Frontal cortex (tissue), 4 donors: ENCODE results near the gene FADS6. TPM values are rescaled to one million over a fixed set of nuclear protein-coding genes. Genes with fewer than 3 reads are reported as not detected.

Source experiments
- DNase-seq, 2 donors: peaks; one replicate each; pipeline ENCODE4 v3.0.0; 2012; ENCODE audit warnings: low spot score in 2 of 2
- FAIRE-seq: peaks from 2 replicates; lab custom pipeline; 2012; peaks lifted over from hg19 to GRCh38; lab: Jason Lieb, UNC
- total RNA-seq: library from RNA; depleted of rRNA; stranded (reverse); fragments of >200 nt; gene quantifications from one replicate; pipeline ENCODE4 v1.2.3, GENCODE V29; 2014
- donor health status: control.
- donor health status: control.
- donor health status: control.

The FADS6 gene
- total RNA-seq, 1 donor from 2014 or later = 0.82 TPM

DNA sequence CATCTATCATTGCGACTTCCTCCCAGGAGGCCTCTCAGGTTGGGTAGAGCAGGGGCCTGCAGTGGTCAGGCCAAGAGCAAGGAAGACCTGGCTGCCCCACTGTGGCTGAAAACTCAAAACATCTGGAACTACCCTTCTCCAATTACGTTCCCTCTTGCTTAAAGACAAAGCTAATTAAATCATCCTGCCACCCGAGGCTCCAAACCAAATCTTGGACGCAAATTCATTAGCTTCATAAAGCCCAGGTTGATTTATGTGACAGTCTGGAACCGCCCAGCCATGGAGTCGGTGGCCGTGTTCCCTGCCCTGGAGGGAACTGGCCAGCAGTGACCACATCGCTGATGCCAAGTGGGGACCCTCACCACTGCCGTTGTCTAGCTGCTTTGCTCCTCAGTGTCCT lies 55.2 kb downstream of the FADS6 start:
- FAIRE-seq = no peak

DNA sequence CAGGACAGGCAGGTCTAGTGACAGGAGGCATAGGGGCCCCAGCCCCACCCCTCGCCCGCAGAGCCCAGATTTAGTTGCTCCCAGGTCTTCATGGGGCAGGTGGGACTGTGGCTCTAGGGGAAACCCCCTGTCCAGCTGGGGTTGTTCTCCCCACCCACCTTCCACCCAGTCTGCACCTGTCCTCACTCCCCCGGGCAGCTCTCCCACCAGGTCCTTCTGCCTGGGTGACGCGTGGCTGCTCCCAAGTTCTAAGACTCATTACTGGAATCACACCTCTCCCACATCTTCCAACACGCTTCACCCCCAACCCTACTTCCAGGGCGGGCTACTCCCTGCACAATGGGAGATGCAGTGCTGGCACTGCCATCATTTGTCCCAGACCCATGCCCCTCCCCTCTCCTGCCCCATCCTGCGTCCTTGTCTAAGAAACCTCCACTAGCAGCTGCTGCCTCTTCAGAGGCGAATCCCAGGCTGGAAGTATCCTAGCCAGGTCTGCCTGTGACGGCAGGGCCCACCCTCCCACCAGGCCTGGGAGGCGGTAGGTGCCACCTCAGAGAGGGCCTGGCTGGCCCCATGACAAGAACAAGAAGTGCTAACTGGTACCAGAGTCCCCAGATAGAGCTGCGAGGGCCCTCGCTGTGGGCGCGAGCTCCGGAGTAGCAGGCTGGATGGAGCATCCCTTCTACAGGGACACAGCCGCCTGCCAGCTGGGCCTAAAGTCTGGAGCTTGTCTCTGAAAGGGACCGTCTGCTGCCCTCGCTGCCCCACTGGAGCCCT lies 56.6 kb downstream of the FADS6 start:
- no peak for FAIRE-seq
- no peak for DNase-seq

More for the DNA sequence above, 55.2 kb downstream of the FADS6 start:
- no peak for DNase-seq

DNA sequence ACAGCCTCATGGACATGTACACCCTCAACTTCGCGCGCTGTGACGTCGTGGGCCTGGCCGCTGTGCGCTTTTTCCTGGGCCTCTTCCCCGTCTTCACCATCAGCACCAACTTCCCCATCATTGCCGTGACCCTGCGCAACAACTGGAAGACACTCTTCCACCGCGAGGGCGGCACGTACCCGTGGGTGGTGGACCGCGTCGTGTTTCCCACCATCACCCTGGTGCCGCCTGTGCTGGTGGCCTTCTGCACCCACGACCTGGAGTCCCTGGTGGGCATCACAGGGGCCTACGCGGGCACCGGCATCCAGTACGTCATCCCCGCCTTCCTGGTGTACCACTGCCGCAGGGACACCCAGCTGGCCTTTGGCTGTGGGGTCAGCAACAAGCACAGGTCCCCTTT lies 57.2 kb downstream of the FADS6 start:
- no peak for FAIRE-seq
- no peak for DNase-seq

DNA sequence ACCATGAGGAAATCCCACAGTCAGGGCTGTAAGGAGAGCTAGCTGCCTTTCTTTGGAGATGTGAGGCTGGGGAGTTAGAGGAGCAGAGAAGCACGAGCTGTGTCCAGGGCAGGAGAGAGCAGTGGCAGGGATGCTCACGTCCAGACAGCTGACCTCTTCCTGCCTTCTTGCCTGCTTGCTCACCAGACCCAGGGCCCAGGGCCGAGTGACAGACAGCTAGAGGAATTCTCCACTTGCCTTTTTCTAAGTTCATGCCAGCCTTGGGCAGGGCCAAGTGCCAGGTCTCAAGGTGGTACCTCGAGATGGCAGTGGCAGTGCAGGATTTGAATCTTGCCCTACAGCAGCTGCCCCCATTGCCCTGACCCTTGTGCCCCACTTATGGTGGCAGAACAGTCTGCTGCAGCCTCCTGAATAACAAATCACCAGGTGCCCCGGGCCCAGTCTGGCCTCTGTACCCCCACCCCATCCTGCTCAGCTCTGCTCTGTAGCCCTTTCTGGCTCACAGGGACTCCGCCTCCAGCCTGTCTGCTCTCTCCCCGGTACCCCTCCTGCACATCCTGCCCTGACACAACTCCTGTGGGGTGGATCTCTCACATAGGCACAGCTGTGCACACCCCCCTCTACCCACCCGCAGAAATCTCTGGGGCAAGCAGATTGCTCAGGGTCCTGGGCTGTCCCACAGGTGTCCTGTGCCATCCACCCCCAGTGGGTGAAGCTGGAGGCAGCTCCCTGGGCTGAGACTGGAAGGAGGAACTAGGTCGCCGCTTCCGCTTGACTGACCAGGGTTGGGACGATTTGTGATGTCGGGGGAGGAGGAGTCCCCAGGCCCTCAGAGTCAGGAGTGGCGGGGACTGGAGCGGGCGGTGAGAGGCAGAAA lies 59.7 kb downstream of the FADS6 start:
- DNase-seq (no peak), FAIRE-seq (no peak)

DNA sequence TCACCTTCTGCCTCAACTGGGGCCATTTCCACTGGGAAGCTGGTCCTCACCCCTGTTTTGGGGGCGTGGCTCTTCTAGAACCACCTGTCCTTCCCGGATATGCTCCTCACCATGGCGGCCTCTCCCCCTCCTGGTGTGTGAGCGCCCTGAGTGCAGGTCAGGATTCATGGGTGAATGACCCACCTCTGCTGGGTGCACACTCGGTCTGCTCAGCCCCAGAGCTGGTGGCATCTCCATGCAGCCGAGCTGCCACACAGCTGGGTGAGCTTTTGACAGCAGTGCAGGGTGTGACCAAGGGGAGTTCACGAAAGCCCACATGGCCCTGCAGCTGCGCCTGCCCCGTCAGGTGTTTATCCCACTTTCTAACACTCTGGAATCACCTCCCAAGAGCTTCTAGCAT lies 61.0 kb downstream of the FADS6 start:
- FAIRE-seq (no peak), DNase-seq (no peak)

DNA sequence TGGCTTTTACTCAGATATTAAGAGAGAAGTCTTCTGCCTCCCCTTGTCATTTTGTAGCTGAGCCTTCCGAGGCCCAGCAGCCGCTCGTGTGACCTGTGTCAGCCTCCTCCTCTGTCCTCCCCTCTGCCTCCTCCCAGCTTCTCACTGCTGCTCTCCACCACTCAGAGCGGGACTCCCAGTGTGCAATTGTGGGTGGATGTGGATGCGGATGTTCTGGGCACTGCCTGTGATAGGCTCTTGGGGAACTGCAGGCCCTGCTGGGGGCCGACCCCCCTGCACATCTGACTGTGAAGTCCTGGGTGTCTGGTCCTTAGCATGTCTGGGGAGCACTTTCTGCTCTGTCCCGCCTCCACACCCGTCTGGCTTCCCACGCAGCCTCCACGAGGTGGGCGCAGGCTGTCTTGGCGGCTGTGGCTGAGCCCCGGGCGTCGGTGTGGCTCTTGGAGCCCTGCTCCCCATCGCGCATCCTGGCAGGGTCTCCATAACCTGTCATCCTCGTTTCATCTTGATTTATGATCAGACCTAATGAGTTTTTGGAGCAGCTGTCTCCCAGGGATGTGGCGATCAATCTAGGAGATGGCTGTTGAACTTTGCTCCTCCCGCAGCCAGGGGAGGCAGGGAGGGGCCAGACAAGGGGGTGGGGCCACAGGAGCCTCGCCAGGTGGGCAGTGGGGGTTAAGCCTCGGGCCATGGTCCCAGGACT lies 61.8 kb downstream of the FADS6 start:
- FAIRE-seq (no peak), DNase-seq (no peak)

DNA sequence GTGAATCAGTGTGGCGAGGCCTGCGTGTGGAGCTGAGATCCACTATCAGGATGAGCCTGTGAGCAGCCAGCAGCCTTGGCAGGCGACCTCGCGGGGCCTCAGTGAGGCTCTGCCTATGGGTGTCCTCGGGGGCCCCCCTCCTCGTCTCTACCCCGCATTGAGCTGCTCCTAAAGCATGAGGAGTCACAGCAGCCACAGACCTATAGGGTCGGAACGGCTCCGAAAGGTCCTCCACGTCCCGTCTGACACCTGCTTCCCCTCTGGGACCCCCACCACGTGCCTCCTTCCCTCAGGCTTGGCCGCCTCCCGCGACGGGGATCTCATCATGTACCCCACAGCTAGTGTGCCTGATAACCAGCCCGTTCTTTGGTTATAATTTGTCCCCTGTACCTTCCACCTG lies 62.6 kb downstream of the FADS6 start:
- FAIRE-seq (no peak), DNase-seq (no peak)

DNA sequence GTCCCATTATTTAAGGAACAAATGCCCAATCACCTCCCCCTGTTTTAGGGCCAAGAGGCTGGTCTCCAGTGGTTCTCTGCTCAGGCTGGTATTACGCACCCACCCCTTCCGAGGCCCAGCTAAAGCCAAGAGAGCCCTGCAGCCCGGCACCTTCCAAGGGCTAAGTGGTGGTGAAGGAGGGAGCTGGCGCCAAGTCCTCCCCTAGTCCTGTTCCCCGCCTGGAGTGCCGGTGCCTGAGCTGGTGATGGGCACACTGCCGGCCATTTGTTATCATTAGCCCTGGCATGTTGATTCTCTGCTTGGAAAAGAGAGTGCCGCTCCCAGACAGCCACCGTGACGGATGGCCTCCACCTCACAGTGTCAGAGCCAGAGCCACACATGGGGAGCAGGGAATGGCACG lies 65.6 kb downstream of the FADS6 start:
- DNase-seq (no peak), FAIRE-seq (no peak)

Other genes starting within 250 kb of the FADS6 start
- gene CD300LF, start 180.7 kb downstream of the FADS6 start, total RNA-seq = 0.41 TPM
- gene RAB37, start 156.4 kb downstream of the FADS6 start, total RNA-seq = 0.82 TPM
- 4.1 TPM for gene NHERF1, start 145.0 kb downstream of the FADS6 start, total RNA-seq
- 13.9 TPM for gene NAT9, start 117.3 kb downstream of the FADS6 start, total RNA-seq
- gene GRIN2C, start 33.7 kb downstream of the FADS6 start, total RNA-seq = 1.2 TPM
- gene FDXR, start 20.6 kb downstream of the FADS6 start, total RNA-seq = 2.4 TPM
- gene USH1G, start 29.6 kb upstream of the FADS6 start, total RNA-seq = 0.41 TPM
- not detected for gene OTOP2, start 30.6 kb upstream of the FADS6 start, total RNA-seq
- gene OTOP3, start 42.3 kb upstream of the FADS6 start, total RNA-seq = not detected
- gene HID1, start 79.1 kb upstream of the FADS6 start, total RNA-seq = 17.1 TPM
- gene CDR2L, start 94.0 kb upstream of the FADS6 start, total RNA-seq = 3.3 TPM
- gene MRPL58, start 119.0 kb upstream of the FADS6 start, total RNA-seq = 12.6 TPM
- gene ATP5PD, start 153.3 kb upstream of the FADS6 start, total RNA-seq = 106 TPM
- 28.9 TPM for gene KCTD2, start 153.6 kb upstream of the FADS6 start, total RNA-seq
- gene SLC16A5, start 194.3 kb upstream of the FADS6 start, total RNA-seq = 1.2 TPM
- 2.4 TPM for gene ARMC7, start 216.3 kb upstream of the FADS6 start, total RNA-seq
- 20.8 TPM for gene NT5C, start 238.1 kb upstream of the FADS6 start, total RNA-seq